ENCODE data around the gene TYW1. TPM values are rescaled to one million over a fixed set of nuclear protein-coding genes. Genes with fewer than 3 reads are reported as not detected.
"Not testable (repeated sequence)": the region's sequence is repeated elsewhere in the genome, so short reads cannot be mapped to it uniquely, and the experiment has no call there.

Gene TYW1
- total RNA-seq, 2 experiments from 2014 or later, result 15.4 to 16.4 TPM

DNA sequence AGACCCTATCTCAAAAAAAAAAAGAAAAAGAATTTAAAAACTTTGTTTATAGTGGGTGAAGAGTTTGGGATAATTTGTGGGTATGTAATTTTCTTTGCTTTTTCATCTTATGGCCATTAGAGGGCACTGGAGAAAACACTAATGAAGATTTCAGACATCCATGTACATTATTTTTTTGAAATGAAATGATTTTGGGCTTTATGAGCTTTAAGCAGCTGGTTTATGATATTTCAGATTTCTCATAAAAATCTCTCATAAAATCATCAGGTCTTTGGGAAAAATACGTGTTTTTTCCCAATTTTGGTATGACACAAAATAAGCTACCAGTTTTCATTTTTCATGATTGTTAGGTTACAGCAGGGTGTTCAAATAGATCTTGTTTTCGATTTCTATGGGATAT lies 44.2 kb downstream of the TYW1 start:
- H3K9me3 Mint-ChIP-seq; H3K27me3 Mint-ChIP-seq; DNase-seq; H3K4me1 Mint-ChIP-seq; H3K4me3 Mint-ChIP-seq; H3K36me3 Mint-ChIP-seq (ENCODE audit: low read depth); POLR2A ChIA-PET; H3K27ac Mint-ChIP-seq: not testable (repeated sequence)
- CTCF ChIA-PET, result interaction anchor here (0.6 kb wide), 1 partner anchor 411 kb away, joined by 3 read pairs; no protein-coding TSS in a partner anchor

DNA sequence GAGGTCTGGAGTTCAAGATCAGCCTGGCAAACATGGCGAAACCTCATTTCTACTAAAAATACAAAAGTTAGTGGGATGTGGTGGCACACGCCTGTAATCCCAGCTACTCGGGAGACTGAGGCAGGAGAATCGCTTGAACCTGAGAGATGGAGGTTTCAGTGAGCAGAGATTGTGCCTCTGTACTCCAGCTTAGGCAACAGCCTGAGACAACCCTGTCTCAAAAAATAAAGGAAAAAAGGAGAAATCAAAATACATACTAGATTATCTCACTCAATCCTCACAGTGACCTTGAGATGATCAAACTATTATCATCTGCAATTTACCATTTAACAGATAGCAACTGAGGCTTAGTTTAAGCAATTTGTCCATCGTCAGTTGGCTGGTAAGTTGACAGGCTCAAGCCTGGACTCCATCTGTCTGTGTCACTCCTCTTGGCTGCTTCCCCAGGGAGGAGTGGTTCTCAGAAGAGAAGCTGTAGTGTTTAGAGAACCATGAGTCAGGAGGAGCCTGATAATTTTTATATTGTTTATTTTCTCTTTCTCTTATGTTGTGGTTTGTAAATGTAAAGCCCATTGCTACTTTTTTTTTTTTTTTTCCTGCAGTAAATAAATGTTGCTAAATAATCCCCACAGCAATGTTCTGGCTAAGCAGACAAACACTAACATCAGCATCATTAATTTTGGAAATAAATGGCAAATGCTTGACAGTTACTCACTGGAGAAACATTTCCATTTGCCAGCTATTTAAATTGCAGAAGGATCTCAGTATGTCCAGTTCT lies 46.3 kb downstream of the TYW1 start:
- DNase-seq; H3K27me3 Mint-ChIP-seq; H3K36me3 Mint-ChIP-seq (ENCODE audit: low read depth); H3K27ac Mint-ChIP-seq; H3K9me3 Mint-ChIP-seq; CTCF ChIA-PET; H3K4me1 Mint-ChIP-seq; POLR2A ChIA-PET; H3K4me3 Mint-ChIP-seq: not testable (repeated sequence)

DNA sequence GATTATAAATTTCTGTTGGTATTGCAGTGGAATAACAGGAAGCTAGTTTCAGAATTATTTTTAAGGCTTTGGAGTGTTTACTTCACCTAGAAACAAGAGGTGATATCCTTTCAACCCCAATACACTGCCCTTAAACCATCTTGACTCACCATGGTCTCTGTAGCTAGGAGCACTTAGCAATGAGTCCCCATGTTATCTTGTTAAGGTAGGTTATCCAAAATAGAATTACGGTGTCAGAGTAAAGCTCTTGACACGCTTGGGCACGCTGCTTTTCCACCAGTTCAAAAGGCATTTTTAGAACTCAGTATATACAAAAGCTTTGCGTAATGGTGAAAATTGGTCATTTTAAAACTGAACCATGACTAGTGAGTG lies 46.9 kb downstream of the TYW1 start:
- DNase-seq; H3K4me1 Mint-ChIP-seq; CTCF ChIA-PET; H3K4me3 Mint-ChIP-seq; H3K27me3 Mint-ChIP-seq; H3K36me3 Mint-ChIP-seq (ENCODE audit: low read depth); H3K9me3 Mint-ChIP-seq; H3K27ac Mint-ChIP-seq: not testable (repeated sequence)
- POLR2A ChIA-PET, result interaction anchor here (0.6 kb wide), 1 partner anchor 259 kb away, joined by 4 read pairs; no protein-coding TSS in a partner anchor

DNA sequence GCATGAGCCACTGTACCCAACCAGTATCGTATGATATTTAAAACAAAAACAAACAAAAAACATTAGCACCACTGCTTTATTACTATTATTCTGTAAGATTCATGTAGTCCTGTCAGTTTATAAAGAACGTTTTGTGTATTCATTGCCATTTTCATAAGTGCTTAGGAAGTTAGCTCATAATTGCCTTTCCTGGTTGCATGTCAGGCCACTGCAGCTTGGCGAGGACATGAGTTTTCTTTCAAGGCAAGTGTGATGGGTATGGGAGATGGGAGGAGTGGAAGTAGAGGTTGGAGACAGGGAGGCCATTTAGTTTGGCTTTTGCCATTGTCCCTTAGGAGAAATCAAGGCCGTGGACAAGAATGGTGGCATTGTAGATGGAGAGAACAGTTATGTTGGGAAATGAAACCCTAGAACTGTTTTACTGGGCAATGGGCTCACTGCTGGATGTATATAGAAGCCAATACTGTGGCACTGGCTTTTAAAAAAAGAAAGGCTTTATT lies 48.9 kb downstream of the TYW1 start:
- Mint-ChIP-seq H3K36me3 (ENCODE audit: low read depth) (peaks cover 17% of the 10 kb centered on the region), H3K27me3 (no peaks in the 10 kb centered on the region), H3K9me3 (no peaks in the 10 kb centered on the region), H3K27ac (no peak overlapping the region), H3K4me1 (no peaks in the 10 kb centered on the region), H3K4me3 (no peak overlapping the region)
- no peak for DNase-seq
- CTCF ChIA-PET, result no interaction called here
- POLR2A ChIA-PET, result no interaction called here

DNA sequence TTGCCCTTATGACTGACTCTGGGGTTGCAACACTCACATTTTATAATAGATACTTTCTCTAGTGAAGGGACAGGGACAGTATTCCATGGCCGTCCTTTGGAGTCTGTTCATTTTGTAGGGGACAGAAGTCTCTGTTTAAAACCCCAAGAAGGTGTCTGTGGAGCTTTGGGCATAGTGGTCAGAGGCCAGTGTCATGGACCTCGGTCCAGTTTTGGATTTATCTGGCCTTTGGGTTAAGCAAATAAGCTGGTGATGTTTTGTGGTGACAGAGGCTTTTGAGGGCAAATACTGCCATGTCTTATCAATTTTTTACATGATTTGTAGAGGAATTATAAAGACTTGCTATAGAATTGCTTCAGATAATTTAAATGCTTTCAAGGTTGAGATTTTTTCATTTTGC lies 50.2 kb downstream of the TYW1 start:
- POLR2A ChIA-PET, result interaction anchor here (0.6 kb wide), 1 partner anchor 88 kb away, joined by 5 read pairs; no protein-coding TSS in a partner anchor
- H3K9me3 Mint-ChIP-seq, CTCF ChIA-PET: not testable (repeated sequence)

DNA sequence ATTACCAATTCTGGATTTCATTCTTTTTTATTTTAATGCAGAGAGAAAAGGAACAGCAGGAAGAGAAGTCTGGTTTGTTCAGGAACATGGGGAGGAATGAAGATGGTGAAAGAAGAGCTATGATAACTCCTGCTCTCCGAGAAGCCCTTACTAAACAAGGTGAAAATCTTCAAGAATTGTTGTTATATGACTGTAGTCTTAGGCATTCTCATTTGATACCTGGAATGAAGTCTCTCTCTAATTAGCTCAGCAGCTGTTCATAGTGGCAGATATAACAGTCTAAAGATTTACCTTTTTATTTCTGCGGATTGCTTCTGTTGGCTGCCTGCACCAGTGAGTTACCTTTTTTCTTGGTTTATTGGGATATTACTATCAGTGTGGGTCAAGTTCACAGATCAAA lies 53.3 kb downstream of the TYW1 start:
- H3K4me1 Mint-ChIP-seq, DNase-seq, POLR2A ChIA-PET: not testable (repeated sequence)

More for the DNA sequence above, 50.2 kb downstream of the TYW1 start:
- H3K27me3 Mint-ChIP-seq, H3K27ac Mint-ChIP-seq, DNase-seq, H3K4me3 Mint-ChIP-seq, H3K4me1 Mint-ChIP-seq: not testable (repeated sequence)
- H3K36me3 Mint-ChIP-seq (ENCODE audit: low read depth), result peaks cover 26% of the 10 kb centered on the region

DNA sequence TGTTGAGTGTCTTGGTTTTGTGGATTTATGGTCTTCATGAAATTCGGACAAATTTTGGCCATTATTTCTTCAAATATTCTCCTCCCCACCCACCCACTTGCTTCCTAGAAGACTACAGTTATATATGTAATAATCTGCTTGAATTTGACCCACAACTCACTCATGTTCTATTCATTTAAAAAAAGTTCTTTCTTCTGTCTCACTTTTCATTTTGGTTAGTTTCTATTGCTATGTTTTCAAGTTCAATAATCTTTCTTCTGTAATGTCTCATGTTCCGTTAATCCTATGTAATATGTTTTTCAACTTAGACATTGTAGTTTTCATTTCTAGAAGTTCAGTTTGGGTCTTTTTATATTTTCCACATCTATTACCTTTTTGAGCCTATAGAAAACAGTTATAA lies 55.5 kb downstream of the TYW1 start:
- H3K9me3 Mint-ChIP-seq, DNase-seq, H3K4me1 Mint-ChIP-seq, H3K27ac Mint-ChIP-seq, H3K4me3 Mint-ChIP-seq, POLR2A ChIA-PET, H3K27me3 Mint-ChIP-seq: not testable (repeated sequence)
- CTCF ChIA-PET, result interaction anchor here (0.6 kb wide), 1 partner anchor 282 kb away, joined by 3 read pairs; no protein-coding TSS in a partner anchor
- H3K36me3 Mint-ChIP-seq (ENCODE audit: low read depth), result peaks cover 47% of the 10 kb centered on the region

More for the DNA sequence above, 53.3 kb downstream of the TYW1 start:
- H3K27me3 Mint-ChIP-seq, H3K9me3 Mint-ChIP-seq, H3K27ac Mint-ChIP-seq, CTCF ChIA-PET, H3K4me3 Mint-ChIP-seq: not testable (repeated sequence)
- H3K36me3 Mint-ChIP-seq (ENCODE audit: low read depth), result peaks cover 48% of the 10 kb centered on the region

DNA sequence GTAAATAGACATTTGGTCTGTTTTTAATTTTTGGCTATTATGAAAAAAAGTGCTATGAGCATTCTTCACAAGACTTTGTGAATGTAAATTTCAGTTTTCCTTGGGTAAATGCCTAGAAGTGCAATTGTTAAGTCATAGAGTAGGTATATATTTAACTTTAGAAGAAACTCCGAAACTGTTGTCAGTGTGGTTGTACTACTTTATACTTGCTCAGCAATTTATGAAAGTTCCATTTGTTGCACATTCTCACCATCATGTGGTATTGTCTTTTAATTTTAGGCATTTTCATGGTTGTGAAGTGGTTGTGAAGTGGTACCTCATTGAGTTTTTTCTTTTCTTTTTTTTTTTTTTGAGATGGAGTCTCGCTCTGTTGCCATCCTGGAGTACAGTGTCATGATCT lies 60.0 kb downstream of the TYW1 start:
- Mint-ChIP-seq H3K4me1 (peaks cover 2% of the 10 kb centered on the region), H3K27me3 (no peaks in the 10 kb centered on the region), H3K9me3 (peaks cover 7% of the 10 kb centered on the region), H3K36me3 (ENCODE audit: low read depth) (peaks cover 47% of the 10 kb centered on the region), H3K27ac (no peak overlapping the region), H3K4me3 (no peak overlapping the region)
- CTCF ChIA-PET, result interaction anchor here (0.7 kb wide), 1 partner anchor 988 kb away, joined by 3 read pairs; no protein-coding TSS in a partner anchor
- no peak for DNase-seq
- POLR2A ChIA-PET, result no interaction called here

DNA sequence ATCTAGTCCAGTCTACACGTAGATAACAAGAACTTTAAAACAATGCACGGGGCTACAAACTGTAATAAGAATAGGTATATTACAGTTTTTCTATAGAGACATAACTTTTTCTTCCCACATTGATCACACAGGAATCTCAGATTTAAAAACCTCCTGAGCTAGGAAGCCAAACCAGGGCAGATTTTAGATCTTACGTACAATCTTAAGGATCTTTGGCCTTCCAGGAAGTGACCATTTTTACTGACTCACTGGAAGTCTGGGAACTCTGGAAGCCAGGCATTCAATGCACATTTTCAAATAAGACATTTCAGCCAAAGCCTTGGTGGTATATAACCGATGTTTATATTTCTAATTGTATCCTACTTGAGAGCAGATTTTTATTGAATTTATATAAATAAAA lies 64.7 kb downstream of the TYW1 start:
- H3K27me3 Mint-ChIP-seq, H3K27ac Mint-ChIP-seq, POLR2A ChIA-PET, H3K4me3 Mint-ChIP-seq, CTCF ChIA-PET, DNase-seq, H3K4me1 Mint-ChIP-seq: not testable (repeated sequence)
- H3K36me3 Mint-ChIP-seq (ENCODE audit: low read depth), result peaks cover 42% of the 10 kb centered on the region
- peaks cover 16% of the 10 kb centered on the region for H3K9me3 Mint-ChIP-seq

DNA sequence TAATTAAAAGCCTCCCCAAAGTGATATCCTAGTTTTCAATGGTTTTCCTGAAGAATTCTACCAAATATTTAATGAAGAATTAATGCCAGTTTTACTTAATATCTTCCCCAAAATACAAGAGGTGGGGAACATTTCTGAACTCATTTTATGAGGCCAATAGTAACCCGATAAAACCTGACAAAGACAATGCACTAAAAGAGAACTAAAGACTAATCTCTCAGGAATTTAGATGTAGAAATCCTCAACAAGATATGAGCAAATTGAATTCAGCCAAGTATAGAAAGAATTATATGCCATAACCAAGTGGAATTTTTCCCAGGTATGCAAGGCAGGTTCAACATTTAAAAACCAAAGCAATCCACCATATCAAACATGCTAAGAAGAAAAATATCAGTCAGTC lies 66.2 kb downstream of the TYW1 start:
- H3K27ac Mint-ChIP-seq, CTCF ChIA-PET, DNase-seq, H3K4me3 Mint-ChIP-seq, H3K27me3 Mint-ChIP-seq, POLR2A ChIA-PET, H3K4me1 Mint-ChIP-seq: not testable (repeated sequence)
- H3K9me3 Mint-ChIP-seq, result peaks cover 16% of the 10 kb centered on the region
- peaks cover 52% of the 10 kb centered on the region for H3K36me3 Mint-ChIP-seq (ENCODE audit: low read depth)

DNA sequence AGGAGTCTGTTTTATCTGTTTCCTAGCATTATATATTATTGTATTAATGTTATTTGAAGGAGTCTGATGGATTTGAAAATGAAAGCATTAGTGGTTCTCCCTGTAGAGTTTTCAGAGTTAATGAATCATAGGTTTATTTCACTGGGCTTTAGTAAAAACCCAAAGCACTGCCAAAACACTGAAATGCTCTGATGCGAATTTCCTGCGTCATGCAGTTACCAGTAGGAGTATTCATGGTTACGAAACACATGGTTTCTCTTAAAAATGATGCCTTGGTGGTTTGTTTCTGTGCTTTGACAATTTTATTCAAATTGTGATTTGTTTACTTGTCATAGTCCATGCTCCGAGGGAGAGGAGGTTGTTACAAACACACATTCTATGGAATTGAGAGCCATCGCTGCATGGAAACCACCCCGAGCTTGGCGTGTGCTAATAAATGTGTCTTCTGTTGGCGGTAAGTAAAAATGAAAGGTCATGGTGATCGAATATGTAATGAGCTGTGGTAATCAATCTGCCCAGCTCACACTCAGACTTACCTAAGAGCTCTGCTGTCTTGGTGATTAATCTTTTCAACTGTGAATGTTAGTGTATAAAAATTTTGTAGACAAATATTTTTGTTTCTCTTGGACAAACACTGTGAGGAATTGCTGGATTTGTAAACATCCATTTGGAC lies 70.5 kb downstream of the TYW1 start:
- H3K27me3 Mint-ChIP-seq, H3K4me3 Mint-ChIP-seq, DNase-seq, CTCF ChIA-PET, H3K27ac Mint-ChIP-seq, H3K4me1 Mint-ChIP-seq, POLR2A ChIA-PET: not testable (repeated sequence)
- Mint-ChIP-seq H3K9me3 (peaks cover 23% of the 10 kb centered on the region), H3K36me3 (ENCODE audit: low read depth) (peaks cover 60% of the 10 kb centered on the region)

DNA sequence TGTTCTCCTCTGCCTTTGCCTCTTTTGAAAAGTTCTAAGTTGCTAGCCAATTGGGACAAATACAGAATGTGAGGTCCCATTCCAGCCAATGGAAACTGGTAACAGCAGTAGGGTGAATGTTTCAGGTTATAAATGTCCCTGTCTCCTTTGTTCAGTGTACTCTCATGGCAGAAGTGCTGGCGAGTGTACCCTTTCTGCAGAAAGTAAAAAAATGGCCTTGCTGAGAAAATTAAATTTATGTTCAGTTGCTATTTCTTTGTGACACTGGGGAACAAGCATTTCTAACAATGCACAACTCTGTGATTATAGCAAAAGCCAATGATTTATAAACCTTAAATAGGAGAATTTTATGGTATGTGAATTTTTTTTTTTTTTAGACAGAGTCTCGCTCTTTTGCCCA lies 79.5 kb downstream of the TYW1 start:
- H3K27me3 Mint-ChIP-seq, H3K27ac Mint-ChIP-seq, H3K4me1 Mint-ChIP-seq, DNase-seq, H3K4me3 Mint-ChIP-seq, POLR2A ChIA-PET, CTCF ChIA-PET: not testable (repeated sequence)
- Mint-ChIP-seq H3K36me3 (ENCODE audit: low read depth) (peaks cover 57% of the 10 kb centered on the region), H3K9me3 (peaks cover 38% of the 10 kb centered on the region)

DNA sequence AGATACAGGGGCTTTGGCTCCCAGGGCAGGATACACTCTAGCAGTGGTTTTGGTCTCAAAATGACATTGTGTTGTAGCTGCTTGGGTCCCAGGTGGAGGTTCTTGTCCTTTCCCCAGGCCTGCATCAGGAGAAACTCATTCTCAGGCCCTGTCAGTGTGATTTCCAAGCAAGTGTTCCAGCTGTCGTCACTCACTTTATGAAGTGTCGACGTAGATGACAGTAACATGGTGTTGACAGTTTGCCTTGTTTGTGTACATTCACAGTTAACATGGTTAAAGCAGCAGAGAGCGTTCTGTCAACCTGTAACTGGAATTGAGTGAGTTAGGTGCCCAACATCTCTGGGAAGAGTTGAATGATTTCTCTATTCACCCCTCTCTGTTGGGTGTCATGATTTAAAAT lies 86.2 kb downstream of the TYW1 start:
- H3K27ac Mint-ChIP-seq, DNase-seq, H3K4me3 Mint-ChIP-seq, CTCF ChIA-PET, POLR2A ChIA-PET, H3K4me1 Mint-ChIP-seq, H3K27me3 Mint-ChIP-seq: not testable (repeated sequence)
- Mint-ChIP-seq H3K9me3 (peaks cover 20% of the 10 kb centered on the region), H3K36me3 (ENCODE audit: low read depth) (peaks cover 62% of the 10 kb centered on the region)
